ENCODE data around the gene KHDC4.
"Not testable (repeated sequence)": the region's sequence is repeated elsewhere in the genome, so short reads cannot be mapped to it uniquely, and the experiment has no call there.

KHDC4 gene

GRCh38 chr1:155900161-155900560 is 34.1 kb downstream of the KHDC4 start:
- DNase-seq (ENCODE audit: low read depth) = no peak

GRCh38 chr1:155899683-155900082 is 34.5 kb downstream of the KHDC4 start:
- no peak for DNase-seq (ENCODE audit: low read depth)

DNA sequence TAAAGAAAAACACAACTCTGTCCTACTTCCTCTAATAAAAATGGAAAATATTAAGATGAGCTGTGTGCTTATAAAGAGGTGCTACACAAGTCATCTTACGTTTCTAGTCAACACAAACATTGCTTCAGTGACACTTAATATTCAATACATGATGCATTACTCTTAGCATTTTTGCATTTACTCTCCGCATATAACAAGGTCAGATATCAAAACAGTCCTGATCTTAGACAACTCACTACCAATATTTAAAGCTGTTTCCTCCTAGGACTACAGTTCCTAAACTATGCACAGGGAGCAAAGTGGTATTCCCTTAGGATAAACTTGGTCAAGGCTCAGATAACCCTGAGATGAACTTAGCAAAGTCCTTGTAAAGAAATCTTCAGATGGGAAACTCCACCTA is 35.3 kb downstream of the KHDC4 start:
- DNase-seq (ENCODE audit: low read depth) = no peak

DNA sequence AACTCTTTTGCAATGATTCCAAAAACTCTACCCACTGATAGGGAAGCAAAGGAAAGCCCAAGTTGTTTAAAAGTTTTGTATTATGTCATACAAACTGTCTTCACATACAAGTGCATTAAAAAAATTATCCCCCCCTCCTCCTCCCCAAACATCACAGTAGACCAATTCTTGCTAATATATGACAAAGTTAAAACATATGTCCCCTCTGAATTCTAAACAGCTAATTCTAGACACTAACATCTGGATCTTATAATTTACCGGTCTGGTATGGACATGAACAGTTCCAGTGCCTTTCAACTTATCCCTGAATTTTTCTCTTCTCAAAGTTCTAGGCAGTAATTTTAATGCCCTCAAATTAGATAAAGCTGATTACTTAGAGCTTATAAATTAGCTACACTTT is 36.5 kb downstream of the KHDC4 start:
- no peak for DNase-seq (ENCODE audit: low read depth)

- not testable (repeated sequence) for DNase-seq (ENCODE audit: low read depth)
Observed at GRCh38 chr1:155896476-155896875, 37.7 kb downstream of the KHDC4 start.

GRCh38 chr1:155895617-155896016 is 38.6 kb downstream of the KHDC4 start:
- DNase-seq (ENCODE audit: low read depth) = not testable (repeated sequence)

- DNase-seq (ENCODE audit: low read depth) = no peak
Observed at GRCh38 chr1:155893389-155894142, 40.6 kb downstream of the KHDC4 start.

- DNase-seq (ENCODE audit: low read depth) = no peak
Observed at GRCh38 chr1:155892796-155893195, 41.4 kb downstream of the KHDC4 start.

GRCh38 chr1:155890251-155890650 is 44.0 kb downstream of the KHDC4 start:
- no peak for DNase-seq (ENCODE audit: low read depth)

GRCh38 chr1:155889566-155889965 is 44.6 kb downstream of the KHDC4 start:
- no peak for DNase-seq (ENCODE audit: low read depth)

DNA sequence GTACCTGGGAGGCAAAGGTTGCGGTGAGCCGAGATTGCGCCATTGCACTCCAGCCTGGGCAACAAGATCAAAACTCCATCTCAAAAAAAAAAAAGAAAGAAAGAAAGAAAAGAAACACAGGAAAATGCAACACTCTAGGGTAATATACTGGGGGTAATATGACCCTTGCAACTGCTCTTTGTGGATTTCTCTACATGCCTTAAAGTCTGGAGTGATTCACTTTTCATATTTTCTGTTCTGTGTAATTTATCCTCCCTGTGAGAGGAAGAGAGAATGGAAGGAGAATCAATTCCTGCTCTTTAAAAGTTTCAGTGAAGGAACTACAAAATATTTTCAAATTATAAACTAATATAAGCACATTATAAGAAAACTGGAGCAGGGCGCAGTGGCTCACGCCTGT is 45.7 kb downstream of the KHDC4 start:
- DNase-seq (ENCODE audit: low read depth) = no peak

DNA sequence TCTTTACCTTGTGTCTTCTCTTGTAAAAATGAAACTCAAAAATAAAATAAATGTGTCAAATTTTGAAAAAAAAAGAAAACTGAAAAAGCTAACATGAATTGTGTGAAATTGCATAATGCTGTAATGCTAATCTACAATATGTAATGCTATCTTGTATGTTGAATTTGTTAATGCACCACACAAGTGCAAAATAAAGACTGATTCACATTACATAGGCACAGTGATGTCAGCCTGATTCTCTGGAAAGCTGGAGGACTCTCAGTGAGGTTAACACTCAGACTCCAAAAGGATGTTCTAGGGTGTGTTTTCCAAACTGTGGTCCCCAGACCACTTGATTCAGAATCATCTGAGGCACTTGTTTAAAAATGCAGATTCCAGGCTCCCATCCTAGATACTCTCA is 49.2 kb downstream of the KHDC4 start:
- DNase-seq (ENCODE audit: low read depth) = no peak

DNA sequence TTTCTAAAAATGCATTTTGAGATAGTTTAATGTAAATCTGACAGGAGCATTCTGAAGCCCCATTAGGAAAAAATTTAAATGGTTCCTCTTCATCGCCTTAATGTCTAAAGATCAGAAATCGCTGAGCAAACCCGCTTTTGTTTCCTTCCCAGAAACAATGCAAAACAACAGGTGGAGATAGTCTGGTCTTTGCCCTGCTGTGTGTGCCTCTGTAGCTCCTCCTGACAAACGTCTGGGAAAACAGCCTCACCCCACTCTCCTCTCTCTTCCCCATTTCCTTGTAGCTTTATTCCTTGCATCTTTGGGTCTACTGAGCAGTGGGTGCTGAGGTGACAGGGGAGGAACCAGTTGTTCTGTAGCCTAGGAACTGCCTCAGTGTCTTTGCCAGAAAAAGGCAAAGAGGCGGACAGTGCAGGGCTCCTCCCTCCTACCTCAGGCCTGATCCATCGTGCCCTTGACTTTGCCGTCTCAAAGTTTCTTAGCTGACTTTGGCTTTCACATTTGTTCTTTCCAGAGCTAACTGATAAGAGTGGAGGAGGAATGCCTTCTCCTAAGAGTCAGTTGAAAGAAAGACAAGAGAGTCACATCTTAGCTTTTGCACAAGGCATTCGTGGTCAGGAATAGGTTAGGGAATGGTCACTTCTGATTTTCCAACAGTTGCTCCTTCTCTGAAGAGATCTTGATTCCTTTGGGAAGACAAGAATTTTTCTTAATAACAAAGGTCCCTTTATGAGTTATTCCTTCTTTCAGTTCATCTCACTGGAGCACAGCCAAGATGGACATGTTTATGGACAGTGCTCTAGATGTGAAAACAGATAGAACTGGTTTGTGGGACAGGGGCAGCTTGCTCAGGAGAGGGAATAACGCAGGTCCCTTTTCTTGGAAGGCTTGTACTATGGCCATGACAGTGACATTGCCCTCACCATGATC is 49.9 kb downstream of the KHDC4 start:
- no peak for DNase-seq (ENCODE audit: low read depth)

DNA sequence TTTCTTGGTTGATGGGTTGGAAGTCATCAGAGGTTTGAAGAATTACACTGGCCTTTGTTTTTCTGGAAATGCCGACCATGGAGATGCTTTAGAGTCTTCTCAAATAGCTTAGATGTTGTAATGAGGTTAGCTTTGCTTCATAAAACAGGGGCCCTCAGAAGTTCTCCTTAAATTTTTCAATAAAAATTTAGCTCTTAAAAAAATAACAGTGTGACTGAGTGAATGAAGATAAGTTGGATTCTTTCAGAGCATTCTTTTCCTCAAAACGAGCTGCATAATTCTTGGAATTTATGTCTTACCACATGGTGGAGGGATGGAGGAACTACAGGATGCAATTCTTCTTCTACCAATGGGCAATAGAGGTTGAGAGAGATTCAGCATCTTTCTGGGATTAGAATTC is 51.4 kb downstream of the KHDC4 start:
- DNase-seq (ENCODE audit: low read depth) = no peak

DNA sequence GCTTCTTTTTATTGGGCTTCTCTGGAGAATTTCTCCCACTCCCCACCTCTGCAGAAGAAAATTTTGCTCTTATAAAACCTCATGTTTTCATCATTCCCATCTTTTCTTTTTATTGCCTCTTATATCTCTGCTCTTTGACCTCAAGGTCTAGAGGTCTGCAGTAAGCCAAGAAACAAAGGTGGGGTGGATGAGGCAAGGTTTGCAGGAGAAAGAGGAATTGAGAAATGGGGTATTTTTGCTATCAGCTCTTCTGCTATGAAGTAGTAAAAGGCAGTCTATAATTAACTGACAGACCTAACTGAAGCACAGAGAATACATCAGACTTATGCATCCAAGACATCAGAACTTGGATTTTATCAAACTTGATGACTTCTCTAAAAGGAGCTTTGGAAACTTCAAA is 52.0 kb downstream of the KHDC4 start:
- no peak for DNase-seq (ENCODE audit: low read depth)

DNA sequence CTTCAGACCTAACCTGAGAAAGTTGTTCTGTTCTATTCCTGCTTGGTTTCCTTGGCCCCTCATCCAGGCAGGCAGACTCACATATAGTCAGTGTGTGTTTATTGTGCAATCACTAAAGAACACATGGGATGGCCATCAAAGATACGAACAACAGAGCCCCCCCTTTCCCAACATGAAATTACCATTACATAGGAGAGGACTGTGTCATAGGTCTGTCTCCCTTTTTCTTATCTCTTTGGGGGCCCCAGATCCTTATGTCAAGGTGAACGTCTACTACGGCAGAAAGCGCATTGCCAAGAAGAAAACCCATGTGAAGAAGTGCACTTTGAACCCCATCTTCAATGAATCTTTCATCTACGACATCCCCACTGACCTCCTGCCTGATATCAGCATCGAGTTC is 53.3 kb downstream of the KHDC4 start:
- DNase-seq (ENCODE audit: low read depth) = no peak

DNA sequence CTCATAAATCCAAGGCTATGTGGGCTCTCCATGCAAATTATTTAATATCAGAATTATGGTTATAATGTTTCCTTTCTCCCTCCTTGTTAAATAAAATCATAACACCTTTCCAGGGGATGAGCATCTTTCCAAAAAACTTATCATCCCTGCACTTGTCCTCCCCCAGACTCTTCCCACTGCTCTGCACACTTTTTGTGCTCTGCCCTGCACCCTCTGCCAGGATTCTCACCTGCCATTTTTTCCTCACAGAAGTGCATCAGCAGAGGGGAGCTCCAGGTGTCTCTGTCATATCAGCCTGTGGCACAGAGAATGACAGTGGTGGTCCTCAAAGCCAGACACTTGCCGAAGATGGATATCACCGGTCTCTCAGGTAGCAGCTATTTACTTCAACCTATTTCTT is 54.0 kb downstream of the KHDC4 start:
- DNase-seq (ENCODE audit: low read depth) = no peak

DNA sequence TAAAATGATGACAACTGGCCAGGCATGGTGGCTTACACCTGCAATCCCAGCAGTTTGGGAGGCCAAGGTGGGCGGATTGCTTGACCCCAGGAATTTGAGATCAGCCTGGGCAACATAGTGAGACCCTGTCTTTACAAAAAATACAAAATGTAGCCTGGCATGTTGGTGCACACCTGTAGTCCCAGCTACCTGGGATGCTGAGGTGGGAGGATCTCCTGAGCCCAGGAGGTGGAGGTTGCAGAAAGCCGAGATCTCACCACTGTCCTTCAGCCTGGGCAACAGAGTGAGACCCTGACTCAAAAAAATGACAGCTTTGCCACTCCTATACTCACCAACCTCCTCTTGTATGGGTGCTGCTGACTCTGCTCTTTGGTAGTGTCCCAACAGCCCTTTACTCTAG is 56.3 kb downstream of the KHDC4 start:
- no peak for DNase-seq (ENCODE audit: low read depth)

- no peak for DNase-seq (ENCODE audit: low read depth)
Observed at GRCh38 chr1:155873860-155874259, 60.4 kb downstream of the KHDC4 start.

DNA sequence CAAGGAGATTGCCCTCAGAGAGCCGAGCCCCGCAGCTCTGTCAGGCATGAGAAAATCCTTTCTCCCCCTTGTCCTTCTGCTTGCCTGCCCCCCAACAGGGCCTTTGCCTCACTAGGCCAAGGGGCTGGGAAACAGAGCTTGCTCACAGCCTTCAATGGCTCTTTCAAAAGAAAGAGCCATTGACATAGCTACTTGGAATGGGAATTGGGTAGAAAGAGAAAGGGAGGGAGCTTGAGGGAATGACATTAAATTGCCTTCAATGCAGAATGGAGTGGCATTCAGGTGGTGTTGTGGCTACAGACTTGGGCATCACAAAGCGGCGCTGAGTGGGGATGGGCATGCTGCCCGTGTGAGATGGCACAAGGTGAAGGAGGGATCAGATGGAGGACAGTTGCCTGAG is 61.7 kb downstream of the KHDC4 start:
- no peak for DNase-seq (ENCODE audit: low read depth)

GRCh38 chr1:155871390-155871789 is 62.8 kb downstream of the KHDC4 start:
- DNase-seq (ENCODE audit: low read depth) = no peak

GRCh38 chr1:155867766-155868165 is 66.4 kb downstream of the KHDC4 start:
- DNase-seq (ENCODE audit: low read depth) = no peak

- no peak for DNase-seq (ENCODE audit: low read depth)
Observed at GRCh38 chr1:155864393-155864792, 69.8 kb downstream of the KHDC4 start.
